Liver (tissue), 9 donors: ENCODE measurements around the gene TJP2. TPM values are rescaled to one million over a fixed set of nuclear protein-coding genes. Genes with fewer than 3 reads are reported as not detected.

Experiments
- DNase-seq: peaks from one replicate; pipeline ENCODE4 v3.0.0-alpha.2; 2017; ENCODE audit warnings: low spot score
- H3K27ac ChIP-seq, 2 donors: one replicate each; pipeline ENCODE4 v1.7.0; 2013; ENCODE audit warnings: inconsistent platforms in 2 of 2, low read length in 2 of 2, control low read depth in 1 of 2, low read depth in 1 of 2, mild to moderate bottlenecking in 1 of 2
- H3K27me3 ChIP-seq, 4 donors: one replicate each; pipeline versions ENCODE4 v1.6.1 to v1.7.0; 2013; ENCODE audit warnings: low read length in 3 of 4, inconsistent platforms in 1 of 4, mild to moderate bottlenecking in 1 of 4, moderate library complexity in 1 of 4; ENCODE audit not compliant: control insufficient read depth in 4 of 4, insufficient read depth in 4 of 4
- H3K36me3 ChIP-seq, 4 donors: one replicate each; pipeline versions ENCODE4 v1.6.1 to v1.7.0; 2013; ENCODE audit warnings: low read length in 3 of 4, mild to moderate bottlenecking in 3 of 4, low read depth in 1 of 4, moderate library complexity in 1 of 4; ENCODE audit not compliant: control insufficient read depth in 4 of 4, insufficient read depth in 3 of 4
- H3K4me1 ChIP-seq, 4 donors: one replicate each; pipeline versions ENCODE4 v1.6.1 to v1.7.0; 2013; ENCODE audit warnings: low read length in 3 of 4, mild to moderate bottlenecking in 3 of 4, moderate library complexity in 1 of 4; ENCODE audit not compliant: control insufficient read depth in 4 of 4, insufficient read depth in 4 of 4
- H3K4me3 ChIP-seq, 3 donors: one replicate each; pipeline versions ENCODE4 v1.6.1 to v1.7.0; 2013; ENCODE audit warnings: low read length in 3 of 3, control low read depth in 1 of 3, low read depth in 1 of 3, mild to moderate bottlenecking in 1 of 3
- H3K9ac ChIP-seq, 2 donors: one replicate each; pipeline ENCODE4 v1.7.0; 2013; ENCODE audit warnings: low read length in 2 of 2, mild to moderate bottlenecking in 2 of 2, moderate library complexity in 2 of 2, control low read depth in 1 of 2, low read depth in 1 of 2
- H3K9me3 ChIP-seq, 4 donors: one replicate each; pipeline versions ENCODE4 v1.6.1 to v1.7.0; 2013; ENCODE audit warnings: low read length in 3 of 4; ENCODE audit not compliant: control insufficient read depth in 4 of 4
- EGR1 ChIP-seq, 2 donors: IDR thresholded peaks; 2 replicates each; pipeline ENCODE4 v1.6.1; 2016 to 2018; ENCODE audit warnings: antibody characterized with exemption in 2 of 2, low read depth in 2 of 2
- FOXA1 ChIP-seq: IDR thresholded peaks from 2 replicates; pipeline ENCODE4 v1.6.1; 2016; ENCODE audit warnings: antibody characterized with exemption
- FOXA2 ChIP-seq: IDR thresholded peaks from 2 replicates; pipeline ENCODE4 v1.6.1; 2016; ENCODE audit warnings: antibody characterized with exemption
- GABPA ChIP-seq, 2 donors: IDR thresholded peaks in 1 of 2; conservative IDR thresholded peaks in 1 of 2; 2 replicates each; pipeline ENCODE4 v1.6.1; 2016; ENCODE audit warnings: antibody characterized with exemption in 2 of 2, mild to moderate bottlenecking in 1 of 2, moderate library complexity in 1 of 2
- HNF4A ChIP-seq, 2 donors: conservative IDR thresholded peaks; 2 replicates each; pipeline ENCODE4 v1.6.1; 2016; ENCODE audit warnings: antibody characterized with exemption in 2 of 2, mild to moderate bottlenecking in 2 of 2
- HNF4G ChIP-seq: IDR thresholded peaks from 2 replicates; pipeline ENCODE4 v1.6.1; 2016; ENCODE audit warnings: antibody characterized with exemption
- JUND ChIP-seq, 2 donors: IDR thresholded peaks; 2 replicates each; pipeline ENCODE4 v1.6.1; 2016; ENCODE audit warnings: antibody characterized with exemption in 2 of 2
- NR2F2 ChIP-seq: IDR thresholded peaks from 2 replicates; pipeline ENCODE4 v1.6.1; 2016; ENCODE audit warnings: antibody characterized with exemption
- RAD21 ChIP-seq, 2 donors: IDR thresholded peaks; 2 replicates each; pipeline ENCODE4 v1.6.1; 2016; ENCODE audit warnings: antibody characterized with exemption in 2 of 2, mild to moderate bottlenecking in 2 of 2
- RXRA ChIP-seq, 2 donors: IDR thresholded peaks; 2 replicates each; pipeline ENCODE4 v1.6.1; 2017 to 2018; ENCODE audit warnings: antibody characterized with exemption in 2 of 2, mild to moderate bottlenecking in 1 of 2
- SP1 ChIP-seq: IDR thresholded peaks from 2 replicates; pipeline ENCODE4 v1.6.1; 2018; ENCODE audit warnings: antibody characterized with exemption, mild to moderate bottlenecking
- TAF1 ChIP-seq: conservative IDR thresholded peaks from 2 replicates; pipeline ENCODE4 v1.6.1; 2016; ENCODE audit warnings: antibody characterized with exemption, mild to moderate bottlenecking
- YY1 ChIP-seq: IDR thresholded peaks from 2 replicates; pipeline ENCODE4 v1.6.1; 2016; ENCODE audit warnings: antibody characterized with exemption, mild to moderate bottlenecking
- WGBS: extraction: QIAGEN DNeasy Blood & Tissue Kit; methylation state at CpG from one replicate; pipeline ENCODE4 v1.1.7; 2013; 5-methylcytosine and 5-hydroxymethylcytosine counted together
- polyA plus RNA-seq, 2 donors: library from polyadenylated mRNA; stranded (reverse) in 1 of 2; unstranded in 1 of 2; fragments of 200-250 nt in 1 of 2; fragments of >200 nt in 1 of 2; fragmentation: Nextera tagmentation in 1 of 2; extraction: Ambion mirVana in 1 of 2; gene quantifications; one replicate each; pipeline versions ENCODE4 v1.2.1 to v1.2.3, GENCODE V29; 2013 to 2015
- total RNA-seq, 2 donors: library from RNA; depleted of rRNA; stranded (reverse); fragments of >200 nt; gene quantifications; one replicate each; pipeline ENCODE4 v1.2.3, GENCODE V29; 2014
- TF ChIP-seq, protein P1 (sequence below): IDR thresholded peaks from 2 replicates; pipeline ENCODE4 v1.6.1; 2016; ENCODE audit warnings: antibody characterized with exemption
- TF ChIP-seq, protein P2 (sequence below): fragments of 150-350 bp; IDR thresholded peaks from 2 replicates; pipeline ENCODE4 v1.5.1; 2017; ENCODE audit warnings: improper control_type of control experiment, low read depth, low read length; ENCODE audit not compliant: missing input control
- TF ChIP-seq, protein P3 (sequence below): IDR thresholded peaks from 2 replicates; pipeline ENCODE4 v1.6.1; 2016; ENCODE audit warnings: antibody characterized with exemption
- TF ChIP-seq, protein P4 (sequence below): IDR thresholded peaks from 2 replicates; pipeline ENCODE4 v1.6.1; 2016; ENCODE audit warnings: antibody characterized with exemption
- TF ChIP-seq, protein P5 (sequence below): IDR thresholded peaks from 2 replicates; pipeline ENCODE4 v1.6.1; 2016; ENCODE audit warnings: antibody characterized with exemption, mild to moderate bottlenecking
- donor health status: healthy.
- donor health status: healthy.
- donor health status: healthy.
- donor health status: healthy.
- donor health status: healthy.

The TJP2 gene
- total and polyA plus RNA-seq, 4 donors = 23.2 to 74.0 (median 32.6) TPM

DNA sequence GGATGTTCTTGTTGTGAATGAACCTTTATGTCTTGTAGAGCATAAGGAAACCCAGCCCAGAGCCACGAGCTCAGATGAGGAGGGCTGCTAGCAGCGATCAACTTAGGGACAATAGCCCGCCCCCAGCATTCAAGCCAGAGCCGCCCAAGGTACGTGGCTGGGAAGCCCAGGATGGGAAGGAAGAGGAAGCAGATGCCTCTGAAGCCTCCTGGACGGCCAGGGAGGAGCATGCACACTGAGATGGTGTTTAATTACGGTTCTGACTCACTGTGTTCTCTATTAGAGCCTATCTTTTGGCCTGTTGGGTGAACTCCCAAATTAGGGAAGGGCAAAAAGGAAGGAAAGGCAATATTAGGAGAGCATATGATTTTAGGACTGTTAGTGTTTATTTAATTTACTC is 75.3 kb downstream of the TJP2 start:
- Histone ChIP-seq H3K36me3 (peaks cover 6 to 88% (median 75%) of the 10 kb centered on the region in 4 donors), H3K4me1 (no peaks in the 10 kb centered on the region), H3K4me3 (no peak overlapping the region), H3K27me3 (no peaks in the 10 kb centered on the region), H3K27ac (no peak overlapping the region), H3K9ac (no peak overlapping the region), H3K9me3 (no peaks in the 10 kb centered on the region)
- no peak for DNase-seq
- WGBS = 91% methylated on average over 7 of the region's 7 CpGs
- TF ChIP-seq FOXA1 (no peak), RAD21 (IDR thresholded peaks at IDR 0.05) (no peak), TAF1 (no peak), NR2F2 (no peak), GABPA (IDR thresholded peaks at IDR 0.05 in 1 of 2, conservative IDR thresholded peaks at IDR 0.05 in 1 of 2) (no peak), JUND (IDR thresholded peaks at IDR 0.05) (no peak), YY1 (no peak), RXRA (IDR thresholded peaks at IDR 0.05) (no peak), FOXA2 (no peak)
- TF ChIP-seq, protein P1, sequence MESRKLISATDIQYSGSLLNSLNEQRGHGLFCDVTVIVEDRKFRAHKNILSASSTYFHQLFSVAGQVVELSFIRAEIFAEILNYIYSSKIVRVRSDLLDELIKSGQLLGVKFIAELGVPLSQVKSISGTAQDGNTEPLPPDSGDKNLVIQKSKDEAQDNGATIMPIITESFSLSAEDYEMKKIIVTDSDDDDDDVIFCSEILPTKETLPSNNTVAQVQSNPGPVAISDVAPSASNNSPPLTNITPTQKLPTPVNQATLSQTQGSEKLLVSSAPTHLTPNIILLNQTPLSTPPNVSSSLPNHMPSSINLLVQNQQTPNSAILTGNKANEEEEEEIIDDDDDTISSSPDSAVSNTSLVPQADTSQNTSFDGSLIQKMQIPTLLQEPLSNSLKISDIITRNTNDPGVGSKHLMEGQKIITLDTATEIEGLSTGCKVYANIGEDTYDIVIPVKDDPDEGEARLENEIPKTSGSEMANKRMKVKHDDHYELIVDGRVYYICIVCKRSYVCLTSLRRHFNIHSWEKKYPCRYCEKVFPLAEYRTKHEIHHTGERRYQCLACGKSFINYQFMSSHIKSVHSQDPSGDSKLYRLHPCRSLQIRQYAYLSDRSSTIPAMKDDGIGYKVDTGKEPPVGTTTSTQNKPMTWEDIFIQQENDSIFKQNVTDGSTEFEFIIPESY = no peak
- TF ChIP-seq, protein P2, sequence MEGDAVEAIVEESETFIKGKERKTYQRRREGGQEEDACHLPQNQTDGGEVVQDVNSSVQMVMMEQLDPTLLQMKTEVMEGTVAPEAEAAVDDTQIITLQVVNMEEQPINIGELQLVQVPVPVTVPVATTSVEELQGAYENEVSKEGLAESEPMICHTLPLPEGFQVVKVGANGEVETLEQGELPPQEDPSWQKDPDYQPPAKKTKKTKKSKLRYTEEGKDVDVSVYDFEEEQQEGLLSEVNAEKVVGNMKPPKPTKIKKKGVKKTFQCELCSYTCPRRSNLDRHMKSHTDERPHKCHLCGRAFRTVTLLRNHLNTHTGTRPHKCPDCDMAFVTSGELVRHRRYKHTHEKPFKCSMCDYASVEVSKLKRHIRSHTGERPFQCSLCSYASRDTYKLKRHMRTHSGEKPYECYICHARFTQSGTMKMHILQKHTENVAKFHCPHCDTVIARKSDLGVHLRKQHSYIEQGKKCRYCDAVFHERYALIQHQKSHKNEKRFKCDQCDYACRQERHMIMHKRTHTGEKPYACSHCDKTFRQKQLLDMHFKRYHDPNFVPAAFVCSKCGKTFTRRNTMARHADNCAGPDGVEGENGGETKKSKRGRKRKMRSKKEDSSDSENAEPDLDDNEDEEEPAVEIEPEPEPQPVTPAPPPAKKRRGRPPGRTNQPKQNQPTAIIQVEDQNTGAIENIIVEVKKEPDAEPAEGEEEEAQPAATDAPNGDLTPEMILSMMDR = no peak
- TF ChIP-seq, protein P3, sequence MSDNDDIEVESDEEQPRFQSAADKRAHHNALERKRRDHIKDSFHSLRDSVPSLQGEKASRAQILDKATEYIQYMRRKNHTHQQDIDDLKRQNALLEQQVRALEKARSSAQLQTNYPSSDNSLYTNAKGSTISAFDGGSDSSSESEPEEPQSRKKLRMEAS = no peak

DNA sequence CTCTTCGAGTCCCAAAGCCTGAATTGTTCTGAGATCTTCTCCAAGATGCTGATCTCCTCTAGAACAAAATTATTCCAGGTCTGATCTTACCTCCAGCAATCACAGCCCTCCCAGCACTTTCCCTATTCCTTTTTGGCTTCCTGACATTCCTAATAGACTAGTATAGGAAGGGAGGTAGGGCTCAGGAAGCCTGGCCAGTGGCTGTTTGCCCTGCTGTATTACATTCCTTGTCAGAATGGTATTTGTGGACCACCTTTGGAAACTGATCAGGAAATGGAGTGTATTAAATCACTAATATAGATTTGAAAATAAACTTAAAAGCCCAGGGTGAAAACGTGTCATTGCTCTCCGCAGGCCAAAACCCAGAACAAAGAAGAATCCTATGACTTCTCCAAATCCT is 76.6 kb downstream of the TJP2 start:
- Histone ChIP-seq H3K27me3 (no peaks in the 10 kb centered on the region), H3K9ac (no peak overlapping the region), H3K27ac (no peak overlapping the region), H3K4me1 (no peaks in the 10 kb centered on the region), H3K4me3 (no peak overlapping the region), H3K9me3 (no peaks in the 10 kb centered on the region), H3K36me3 (peaks cover 6 to 87% (median 75%) of the 10 kb centered on the region in 4 donors)
- DNase-seq = no peak
- WGBS = 79% methylated on average over 3 of the region's 3 CpGs
- TF ChIP-seq, protein P1 = no peak
- TF ChIP-seq SP1 = no peak
- no peak for TF ChIP-seq RXRA (IDR thresholded peaks at IDR 0.05)
- no peak for TF ChIP-seq TAF1
- TF ChIP-seq EGR1 (IDR thresholded peaks at IDR 0.05; ENCODE audit: low read depth in 2 of 2) = no peak
- TF ChIP-seq RAD21 (IDR thresholded peaks at IDR 0.05) = no peak
- no peak for TF ChIP-seq HNF4G
- TF ChIP-seq GABPA (IDR thresholded peaks at IDR 0.05 in 1 of 2, conservative IDR thresholded peaks at IDR 0.05 in 1 of 2) = no peak
- no peak for TF ChIP-seq YY1
- no peak for TF ChIP-seq JUND (IDR thresholded peaks at IDR 0.05)
- no peak for TF ChIP-seq NR2F2
- TF ChIP-seq, protein P3 = no peak
- TF ChIP-seq, protein P2 = no peak
- TF ChIP-seq, protein P4, sequence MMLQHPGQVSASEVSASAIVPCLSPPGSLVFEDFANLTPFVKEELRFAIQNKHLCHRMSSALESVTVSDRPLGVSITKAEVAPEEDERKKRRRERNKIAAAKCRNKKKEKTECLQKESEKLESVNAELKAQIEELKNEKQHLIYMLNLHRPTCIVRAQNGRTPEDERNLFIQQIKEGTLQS = no peak
- TF ChIP-seq HNF4A (conservative IDR thresholded peaks at IDR 0.05) = no peak
- TF ChIP-seq, protein P5, sequence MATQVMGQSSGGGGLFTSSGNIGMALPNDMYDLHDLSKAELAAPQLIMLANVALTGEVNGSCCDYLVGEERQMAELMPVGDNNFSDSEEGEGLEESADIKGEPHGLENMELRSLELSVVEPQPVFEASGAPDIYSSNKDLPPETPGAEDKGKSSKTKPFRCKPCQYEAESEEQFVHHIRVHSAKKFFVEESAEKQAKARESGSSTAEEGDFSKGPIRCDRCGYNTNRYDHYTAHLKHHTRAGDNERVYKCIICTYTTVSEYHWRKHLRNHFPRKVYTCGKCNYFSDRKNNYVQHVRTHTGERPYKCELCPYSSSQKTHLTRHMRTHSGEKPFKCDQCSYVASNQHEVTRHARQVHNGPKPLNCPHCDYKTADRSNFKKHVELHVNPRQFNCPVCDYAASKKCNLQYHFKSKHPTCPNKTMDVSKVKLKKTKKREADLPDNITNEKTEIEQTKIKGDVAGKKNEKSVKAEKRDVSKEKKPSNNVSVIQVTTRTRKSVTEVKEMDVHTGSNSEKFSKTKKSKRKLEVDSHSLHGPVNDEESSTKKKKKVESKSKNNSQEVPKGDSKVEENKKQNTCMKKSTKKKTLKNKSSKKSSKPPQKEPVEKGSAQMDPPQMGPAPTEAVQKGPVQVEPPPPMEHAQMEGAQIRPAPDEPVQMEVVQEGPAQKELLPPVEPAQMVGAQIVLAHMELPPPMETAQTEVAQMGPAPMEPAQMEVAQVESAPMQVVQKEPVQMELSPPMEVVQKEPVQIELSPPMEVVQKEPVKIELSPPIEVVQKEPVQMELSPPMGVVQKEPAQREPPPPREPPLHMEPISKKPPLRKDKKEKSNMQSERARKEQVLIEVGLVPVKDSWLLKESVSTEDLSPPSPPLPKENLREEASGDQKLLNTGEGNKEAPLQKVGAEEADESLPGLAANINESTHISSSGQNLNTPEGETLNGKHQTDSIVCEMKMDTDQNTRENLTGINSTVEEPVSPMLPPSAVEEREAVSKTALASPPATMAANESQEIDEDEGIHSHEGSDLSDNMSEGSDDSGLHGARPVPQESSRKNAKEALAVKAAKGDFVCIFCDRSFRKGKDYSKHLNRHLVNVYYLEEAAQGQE = no peak
- TF ChIP-seq FOXA2 = no peak
